Adipose tissue (tissue), 3 donors: ENCODE measurements around the gene RASSF3. TPM values are rescaled to one million over a fixed set of nuclear protein-coding genes. Genes with fewer than 3 reads are reported as not detected.
"Not testable (repeated sequence)": the region's sequence is repeated elsewhere in the genome, so short reads cannot be mapped to it uniquely, and the experiment has no call there.

ENCODE experiments used
- H3K27ac ChIP-seq: one replicate; pipeline ENCODE4 v1.5.1; 2013; ENCODE audit warnings: low read depth, low read length
- WGBS, 3 donors: extraction: QIAGEN DNeasy Blood & Tissue Kit; methylation state at CpG; one replicate each; pipeline ENCODE4 v1.1.7; 2013; 5-methylcytosine and 5-hydroxymethylcytosine counted together
- polyA plus RNA-seq, 3 donors: library from polyadenylated mRNA; stranded (reverse); fragments of 200-250 nt; gene quantifications; one replicate each; pipeline ENCODE4 v1.2.3, GENCODE V29; 2013
- donor health status: healthy with polysubstance abuse.
- donor health status: Bipolar disorder and iron deficiency.
- donor health status: healthy.

The RASSF3 gene
- polyA plus RNA-seq, 3 donors, result 7.5 to 37.0 (median 21.5) TPM

- 43 to 81% (median 76%) methylated on average over 4 of the region's 4 CpGs for WGBS, 3 donors
- no peak overlapping the region for H3K27ac ChIP-seq
These were observed 69.9 kb downstream of the RASSF3 start for GRCh38 chr12:64680235-64680634.

- H3K27ac ChIP-seq, result no peak overlapping the region
These were observed 71.1 kb downstream of the RASSF3 start for GRCh38 chr12:64681200-64682052.

GRCh38 chr12:64682572-64683277 is 72.4 kb downstream of the RASSF3 start:
- H3K27ac ChIP-seq, result no peak overlapping the region
- 40 to 43% (median 41%) methylated on average over 6 of the region's 6 CpGs for WGBS, 3 donors

More at GRCh38 chr12:64681200-64682052, 71.1 kb downstream of the RASSF3 start:
- 76 to 89% (median 83%) methylated on average over 5 of the region's 5 CpGs for WGBS, 3 donors

GRCh38 chr12:64683816-64684543 is 73.7 kb downstream of the RASSF3 start:
- 81 to 85% (median 83%) methylated on average over 10 of the region's 10 CpGs for WGBS, 3 donors
- H3K27ac ChIP-seq, result no peak overlapping the region

- H3K27ac ChIP-seq, result no peak overlapping the region
- WGBS, 3 donors, result 92 to 93% (median 93%) methylated on average over 6 of the region's 6 CpGs
These were observed 74.8 kb downstream of the RASSF3 start for GRCh38 chr12:64685050-64685449.

- H3K27ac ChIP-seq, result no peak overlapping the region
- 95 to 97% (median 97%) methylated on average over 15 of the region's 15 CpGs for WGBS, 3 donors
These were observed 75.3 kb downstream of the RASSF3 start for GRCh38 chr12:64685605-64686004.

GRCh38 chr12:64687816-64688215 is 77.5 kb downstream of the RASSF3 start:
- H3K27ac ChIP-seq, result no peak overlapping the region
- 30 to 53% (median 52%) methylated on average over 5 of the region's 5 CpGs for WGBS, 3 donors

GRCh38 chr12:64688219-64688618 is 77.9 kb downstream of the RASSF3 start:
- 50 to 77% (median 67%) methylated on average over 6 of the region's 6 CpGs for WGBS, 3 donors
- H3K27ac ChIP-seq, result no peak overlapping the region

- 86 to 93% (median 89%) methylated on average over 7 of the region's 7 CpGs for WGBS, 3 donors
- no peak overlapping the region for H3K27ac ChIP-seq
These were observed 78.4 kb downstream of the RASSF3 start for GRCh38 chr12:64688715-64689114.

GRCh38 chr12:64690236-64690635 is 79.9 kb downstream of the RASSF3 start:
- 97 to 99% (median 98%) methylated on average over 6 of the region's 6 CpGs for WGBS, 3 donors
- not testable (repeated sequence) for H3K27ac ChIP-seq

- 94% methylated on average over 6 of the region's 6 CpGs for WGBS, 3 donors
- no peak overlapping the region for H3K27ac ChIP-seq
These were observed 81.0 kb downstream of the RASSF3 start for GRCh38 chr12:64691227-64691794.

GRCh38 chr12:64691795-64692583 is 81.7 kb downstream of the RASSF3 start:
- H3K27ac ChIP-seq, result no peak overlapping the region
- 37 to 49% (median 42%) methylated on average over 2 of the region's 2 CpGs for WGBS, 3 donors

GRCh38 chr12:64694130-64695040 is 84.1 kb downstream of the RASSF3 start:
- WGBS, 3 donors, result 77 to 84% (median 81%) methylated on average over 16 to 18 of the region's 18 CpGs
- no peak overlapping the region for H3K27ac ChIP-seq

- WGBS, 3 donors, result 81 to 83% (median 82%) methylated on average over 5 of the region's 5 CpGs
- no peak overlapping the region for H3K27ac ChIP-seq
These were observed 85.3 kb downstream of the RASSF3 start for GRCh38 chr12:64695550-64695949.

GRCh38 chr12:64696080-64696741 is 85.9 kb downstream of the RASSF3 start:
- no peak overlapping the region for H3K27ac ChIP-seq
- 26 to 49% (median 45%) methylated on average over 1 of the region's 1 CpG for WGBS, 3 donors

GRCh38 chr12:64699504-64700115 is 89.3 kb downstream of the RASSF3 start:
- no peak overlapping the region for H3K27ac ChIP-seq
- WGBS, 3 donors, result 64 to 90% (median 65%) methylated on average over 12 of the region's 12 CpGs
